IMR-90 (cell line): ENCODE data around the gene MUC6. TPM values are rescaled to one million over a fixed set of nuclear protein-coding genes. Genes with fewer than 3 reads are reported as not detected.

Experiments
- ATAC-seq: fragments of 200-7000 bp; cut with Tn5 transposase; 2 replicates; pipeline ENCODE4 v1.9.1; 2020; ENCODE audit warnings: low read depth, mild to moderate bottlenecking, moderate library complexity
- BruUV-seq: library from RNA; stranded (reverse); fragments of 400-500 nt; replicated peaks from 2 replicates; lab custom pipeline; 2021; lab: Mats Ljungman, UMichigan
- CTCF ChIA-PET: fragments of 300-600 bp; formaldehyde crosslinking; extraction: SDS; loops from one replicate; lab custom pipeline; 2021; ENCODE audit warnings: antibody characterized with exemption; lab: Yijun Ruan, JAX
- POLR2A ChIA-PET: fragments of 300-600 bp; sonication (Branson Sonifier 250); formaldehyde crosslinking; loops from one replicate; lab custom pipeline; 2022; ENCODE audit warnings: antibody characterized with exemption; ENCODE audit not compliant: unreplicated experiment; lab: Charles Lee
- DNase-seq: peaks from one replicate; pipeline ENCODE4 v3.0.0; 2013
- H2AFZ ChIP-seq: replicated peaks from 2 replicates; pipeline ENCODE3; 2013; ENCODE audit warnings: low read length, mild to moderate bottlenecking; ENCODE audit not compliant: poor library complexity
- H2AK5ac ChIP-seq: 2 replicates; pipeline ENCODE4 v1.6.1; 2013; ENCODE audit warnings: low read depth, low read length, inconsistent platforms
- H2AK9ac ChIP-seq: replicated peaks from 2 replicates; pipeline ENCODE3; 2013; ENCODE audit warnings: mild to moderate bottlenecking, low read depth, low read length, moderate library complexity; ENCODE audit not compliant: poor library complexity
- H2BK120ac ChIP-seq: 2 replicates; pipeline ENCODE4 v1.6.1; 2013; ENCODE audit warnings: low read depth, low read length, inconsistent platforms
- H2BK15ac ChIP-seq: 3 replicates; pipeline ENCODE4 v1.6.1; 2013; ENCODE audit warnings: low read depth, low read length, inconsistent platforms
- H2BK20ac ChIP-seq: 2 replicates; pipeline ENCODE4 v1.6.1; 2013; ENCODE audit warnings: low read depth, mild to moderate bottlenecking, inconsistent platforms, low read length, moderate library complexity
- H2BK5ac ChIP-seq: 2 replicates; pipeline ENCODE4 v1.6.1; 2013; ENCODE audit warnings: mild to moderate bottlenecking, low read depth, low read length, inconsistent platforms; ENCODE audit not compliant: poor library complexity, severe bottlenecking
- H3K14ac ChIP-seq: replicated peaks from 2 replicates; pipeline ENCODE4 v1.6.1; 2013; ENCODE audit warnings: low read depth, low read length, inconsistent platforms
- H3K18ac ChIP-seq: 2 replicates; pipeline ENCODE4 v1.6.1; 2013; ENCODE audit warnings: low read depth, low read length, control low read depth
- H3K23ac ChIP-seq: 2 replicates; pipeline ENCODE4 v1.6.1; 2013; ENCODE audit warnings: low read depth, low read length, inconsistent platforms
- H3K27ac ChIP-seq: 2 replicates; pipeline ENCODE4 v1.5.1; 2013; ENCODE audit warnings: mild to moderate bottlenecking, control low read depth, low read length; ENCODE audit not compliant: insufficient read depth
- H3K27me3 ChIP-seq: 2 replicates; pipeline ENCODE4 v1.6.1; 2013; ENCODE audit warnings: low read length; ENCODE audit not compliant: control insufficient read depth, insufficient read depth
- H3K36me3 ChIP-seq: 2 replicates; pipeline ENCODE4 v1.6.1; 2013; ENCODE audit warnings: low read length, mixed read lengths; ENCODE audit not compliant: control insufficient read depth, insufficient read depth
- H3K4ac ChIP-seq: 2 replicates; pipeline ENCODE4 v1.6.1; 2013; ENCODE audit warnings: low read depth, low read length, inconsistent platforms
- H3K4me1 ChIP-seq: 2 replicates; pipeline ENCODE4 v1.6.1; 2013; ENCODE audit warnings: low read length, mixed read lengths; ENCODE audit not compliant: control insufficient read depth, insufficient read depth
- H3K4me2 ChIP-seq: 2 replicates; pipeline ENCODE4 v1.6.1; 2013; ENCODE audit warnings: low read depth, mild to moderate bottlenecking, control low read depth, low read length, moderate library complexity
- H3K4me3 ChIP-seq: 2 replicates; pipeline ENCODE4 v1.5.1; 2013; ENCODE audit warnings: low read depth, mild to moderate bottlenecking, control low read depth, low read length, moderate library complexity; ENCODE audit not compliant: insufficient read depth
- H3K56ac ChIP-seq: 2 replicates; pipeline ENCODE4 v1.6.1; 2013; ENCODE audit warnings: low read length, inconsistent platforms; ENCODE audit not compliant: insufficient read depth; ENCODE audit errors: extremely low read depth
- H3K79me1 ChIP-seq, 2 experiments: 2 replicates each; pipeline ENCODE4 v1.6.1; 2013; ENCODE audit warnings: low read length in 2 of 2, inconsistent platforms in 1 of 2, low read depth in 1 of 2
- H3K9ac ChIP-seq: 2 replicates; pipeline ENCODE4 v1.6.1; 2013; ENCODE audit warnings: low read depth, low read length, control low read depth
- H3K9me1 ChIP-seq: 2 replicates; pipeline ENCODE4 v1.6.1; 2013; ENCODE audit warnings: low read length, inconsistent platforms; ENCODE audit not compliant: insufficient read depth
- H3K9me3 ChIP-seq: 2 replicates; pipeline ENCODE4 v1.6.1; 2013; ENCODE audit warnings: low read length; ENCODE audit not compliant: control insufficient read depth, insufficient read depth
- H4K20me1 ChIP-seq: 2 replicates; pipeline ENCODE4 v1.6.1; 2013; ENCODE audit warnings: low read length, inconsistent platforms; ENCODE audit not compliant: insufficient read depth
- H4K5ac ChIP-seq: 2 replicates; pipeline ENCODE4 v1.6.1; 2013; ENCODE audit warnings: mild to moderate bottlenecking, low read depth, low read length, control low read depth
- H4K8ac ChIP-seq, 2 experiments: 2 replicates each; pipeline ENCODE4 v1.6.1; 2013; ENCODE audit warnings: low read depth in 2 of 2, low read length in 2 of 2, control low read depth in 1 of 2, inconsistent platforms in 1 of 2
- H4K91ac ChIP-seq: 2 replicates; pipeline ENCODE4 v1.6.1; 2013; ENCODE audit warnings: low read depth, low read length, inconsistent platforms; ENCODE audit not compliant: insufficient read depth
- CEBPB ChIP-seq: IDR thresholded peaks from 2 replicates; pipeline ENCODE4 v1.6.1; 2012; ENCODE audit warnings: low read depth, low read length, improper control_type of control experiment
- CHD1 ChIP-seq: IDR thresholded peaks from 2 replicates; pipeline ENCODE4 v1.6.1; 2012; ENCODE audit warnings: low read depth, low read length, improper control_type of control experiment
- CTCF ChIP-seq: conservative IDR thresholded peaks from 2 replicates; pipeline ENCODE4 v1.5.1; 2012; ENCODE audit warnings: mild to moderate bottlenecking, low read depth, low read length, improper control_type of control experiment
- ELK1 ChIP-seq: fragments of 150-350 bp; IDR thresholded peaks from 2 replicates; pipeline ENCODE4 v1.6.1; 2016; ENCODE audit warnings: low read depth, mild to moderate bottlenecking, low read length, moderate library complexity, borderline replicate concordance
- MAZ ChIP-seq: IDR thresholded peaks from 2 replicates; pipeline ENCODE4 v1.6.1; 2012; ENCODE audit warnings: low read depth, mild to moderate bottlenecking, low read length, improper control_type of control experiment, moderate library complexity, borderline replicate concordance
- POLR2A ChIP-seq: IDR thresholded peaks from 2 replicates; pipeline ENCODE4 v1.6.1; 2012; ENCODE audit warnings: mild to moderate bottlenecking, low read depth, low read length
- RFX5 ChIP-seq: IDR thresholded peaks from 2 replicates; pipeline ENCODE4 v1.8.0; 2012; ENCODE audit warnings: low read depth, mild to moderate bottlenecking, low read length, moderate library complexity
- WGBS, 2 experiments: methylation state at CpG; one replicate each; pipeline versions ENCODE4 v1.1.5 to v1.1.7; 2013; ENCODE audit warnings: missing lambda C conversion rate in 2 of 2; ENCODE audit not compliant: insufficient read length in 1 of 2; ENCODE audit errors: extremely low coverage in 2 of 2; 5-methylcytosine and 5-hydroxymethylcytosine counted together
- dilution Hi-C: fragments of 300-500 bp; cut with HindIII; formaldehyde crosslinking; loops from one replicate; pipeline ENCODE4 v1.14.3; 2018; ENCODE audit warnings: low sequenced_read_pairs; ENCODE audit not compliant: unreplicated experiment
- in situ Hi-C: fragments of 300-500 bp; cut with MboI; formaldehyde crosslinking; loops from 3 replicates; pipeline ENCODE4 v1.14.3; 2019; ENCODE audit warnings: low sequenced_read_pairs, inconsistent platforms, mixed read lengths
- intact Hi-C: fragments of 100-400 bp; cut with micrococcal nuclease; formaldehyde crosslinking; loops from 2 replicates; pipeline ENCODE4 v1.10.0; 2022
- polyA plus RNA-seq, 3 experiments: library from polyadenylated mRNA; depleted of rRNA; stranded (reverse); fragments of >200 nt; gene quantifications; 2 replicates each; pipeline ENCODE4 v1.2.3, GENCODE V29; 2012; ENCODE audit warnings: low replicate concordance in 1 of 3
- total RNA-seq: library from RNA; depleted of rRNA; stranded (reverse); fragments of >200 nt; gene quantifications from 2 replicates; pipeline ENCODE4 v1.2.3, GENCODE V29; 2012

The MUC6 gene
- total and polyA plus RNA-seq, 2 of the 4 experiments (the other 2 are of a cell fraction), result not detected

- Histone ChIP-seq H2AFZ (no peak overlapping the region), H3K4me1 (no peaks in the 10 kb centered on the region), H4K91ac (no peak overlapping the region), H2BK5ac (no peak overlapping the region), H3K79me1 (no peaks in the 10 kb centered on the region), H3K56ac (no peak overlapping the region), H3K9me1 (no peaks in the 10 kb centered on the region), H2AK5ac (no peak overlapping the region), H3K14ac (no peak overlapping the region), H3K4me3 (no peak overlapping the region), H3K4me2 (no peak overlapping the region), H3K9me3 (no peaks in the 10 kb centered on the region), H3K4ac (no peak overlapping the region), H3K9ac (no peak overlapping the region), H3K36me3 (no peaks in the 10 kb centered on the region), H3K23ac (no peak overlapping the region), H3K18ac (no peak overlapping the region), H2BK15ac (no peak overlapping the region), H3K27me3 (peaks cover 4% of the 10 kb centered on the region; the same call in 1 of the 2 replicates), H2BK120ac (no peak overlapping the region), H4K8ac (no peak overlapping the region), H4K5ac (no peak overlapping the region), H4K20me1 (peaks cover 6% of the 10 kb centered on the region; the same call in 1 of the 2 replicates), H2AK9ac (no peak overlapping the region), H3K27ac (no peak overlapping the region), H2BK20ac (no peak overlapping the region)
- dilution Hi-C loops (no loop called here), intact Hi-C loops (no loop called here), in situ Hi-C loops (no loop called here)
- ChIA-PET CTCF (no interaction called here), POLR2A (no interaction called here)
- DNase-seq (no peak), ATAC-seq (no peak)
- no TSS peak for BruUV-seq
- WGBS, 2 experiments, result no CpG with 5 or more reads among the region's 8 CpGs
- TF ChIP-seq POLR2A (no peak), RFX5 (no peak), CHD1 (no peak), CEBPB (no peak), MAZ (no peak), ELK1 (no peak), CTCF (no peak)
Observed at GRCh38 chr11:1034001-1034400, 2.5 kb downstream of the MUC6 start.
